HG02970 (cell line): ENCODE data around the gene ADRA2B.
"Not testable (repeated sequence)": the region's sequence is repeated elsewhere in the genome, so short reads cannot be mapped to it uniquely, and the experiment has no call there.

Source experiments
- ATAC-seq: cut with Tn5 transposase; IDR thresholded peaks from one replicate; pipeline ENCODE4 v1.9.1; 2021; ENCODE audit warnings: mild to moderate bottlenecking, moderate library complexity, moderate number of reproducible peaks; ENCODE audit not compliant: unreplicated experiment, low FRiP score

The ADRA2B gene

DNA sequence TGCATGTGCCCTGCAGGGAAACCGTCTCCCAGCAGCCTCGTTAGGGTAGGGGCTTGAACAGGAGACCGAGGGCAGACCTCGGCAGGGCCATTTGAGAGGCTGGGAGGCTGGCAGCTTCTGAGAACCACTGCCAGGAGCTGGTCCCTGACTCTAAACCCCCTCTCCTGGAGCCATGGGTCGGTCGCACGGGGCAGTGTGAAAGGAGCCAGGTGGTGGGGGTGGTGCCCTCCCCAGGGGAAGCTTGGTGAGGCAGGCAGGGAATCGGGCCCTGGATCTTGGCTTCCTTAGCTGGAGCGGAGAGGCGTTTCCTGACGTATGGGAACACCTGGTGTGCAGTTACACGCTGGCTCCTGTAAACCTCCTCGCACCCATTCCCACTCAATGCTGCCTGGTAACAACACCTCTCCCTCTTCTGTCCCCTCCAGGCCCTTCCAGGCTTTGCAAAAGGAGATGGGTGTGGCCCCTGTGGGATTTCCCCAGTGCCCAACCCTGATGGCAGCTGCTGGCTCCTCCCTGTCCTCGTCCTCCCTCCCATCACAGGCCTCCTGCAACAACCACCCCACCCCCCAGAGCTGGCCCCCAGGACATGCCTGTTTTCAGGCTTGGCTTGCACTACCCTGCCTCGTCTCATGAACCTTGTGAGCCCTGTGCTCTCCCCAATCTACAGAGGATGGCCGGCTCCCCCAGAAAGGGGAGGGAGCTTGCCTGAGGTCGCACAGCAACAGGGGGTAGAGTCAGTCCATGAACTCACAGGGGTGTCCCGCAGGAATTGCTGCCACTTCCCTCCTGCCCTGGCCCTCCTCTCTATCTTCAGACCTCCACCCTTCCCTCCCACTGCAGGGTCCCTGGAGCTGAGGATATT lies 24.4 kb downstream of the ADRA2B start:
- ATAC-seq = no peak

DNA sequence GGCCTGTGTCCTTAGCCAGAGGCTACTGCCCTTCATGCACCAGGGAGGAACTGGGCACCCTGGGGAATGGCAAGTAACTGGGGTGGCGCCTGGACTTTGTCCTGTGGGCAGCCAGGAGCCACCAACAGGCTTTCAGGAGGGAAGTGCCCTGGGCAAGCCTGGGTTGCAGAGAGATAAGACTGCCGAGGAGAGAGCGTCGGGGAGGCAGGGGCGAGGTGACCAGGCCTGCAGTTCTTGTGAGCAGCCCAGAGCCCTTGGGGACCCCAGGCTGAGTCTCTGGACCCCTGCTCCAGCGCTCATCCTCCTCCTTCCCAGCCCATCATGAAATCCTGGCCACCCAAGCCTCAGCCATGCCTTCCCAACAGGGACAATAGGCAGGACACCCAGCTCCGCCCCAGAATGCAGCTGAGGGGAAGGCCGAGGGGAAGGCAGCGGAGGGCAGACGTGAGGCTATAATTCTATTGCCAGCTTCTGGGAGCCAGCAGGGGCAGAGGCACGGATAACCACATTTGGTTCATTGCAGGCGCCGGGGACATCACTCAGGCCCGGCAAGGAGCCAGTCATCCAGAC lies 25.1 kb downstream of the ADRA2B start:
- ATAC-seq = no peak

- ATAC-seq = no peak
These were observed 26.0 kb downstream of the ADRA2B start for GRCh38 chr2:96090196-96090926.

GRCh38 chr2:96089356-96090195 lies 26.8 kb downstream of the ADRA2B start:
- no peak for ATAC-seq

- no peak for ATAC-seq
These were observed 27.7 kb downstream of the ADRA2B start for GRCh38 chr2:96088340-96089335.

DNA sequence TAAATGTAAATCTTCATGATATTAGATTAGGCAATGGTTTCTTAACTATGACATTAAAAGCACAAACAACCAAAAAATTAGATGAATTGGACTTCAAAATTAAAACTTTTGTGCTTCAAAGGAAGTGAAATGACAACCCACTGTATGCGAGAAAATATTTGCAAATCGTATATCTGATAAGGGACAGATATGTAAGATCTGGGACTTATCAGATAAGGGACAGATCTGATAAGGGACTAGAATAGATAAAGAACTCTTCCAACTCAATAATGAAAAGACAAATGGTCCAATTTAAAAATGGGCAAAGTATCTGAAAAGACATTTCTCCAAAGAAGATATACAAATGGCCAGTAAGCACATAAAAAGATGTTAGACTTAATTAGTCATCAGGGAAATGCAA lies 29.2 kb downstream of the ADRA2B start:
- no peak for ATAC-seq

GRCh38 chr2:96085541-96086355 lies 30.6 kb downstream of the ADRA2B start:
- no peak for ATAC-seq

DNA sequence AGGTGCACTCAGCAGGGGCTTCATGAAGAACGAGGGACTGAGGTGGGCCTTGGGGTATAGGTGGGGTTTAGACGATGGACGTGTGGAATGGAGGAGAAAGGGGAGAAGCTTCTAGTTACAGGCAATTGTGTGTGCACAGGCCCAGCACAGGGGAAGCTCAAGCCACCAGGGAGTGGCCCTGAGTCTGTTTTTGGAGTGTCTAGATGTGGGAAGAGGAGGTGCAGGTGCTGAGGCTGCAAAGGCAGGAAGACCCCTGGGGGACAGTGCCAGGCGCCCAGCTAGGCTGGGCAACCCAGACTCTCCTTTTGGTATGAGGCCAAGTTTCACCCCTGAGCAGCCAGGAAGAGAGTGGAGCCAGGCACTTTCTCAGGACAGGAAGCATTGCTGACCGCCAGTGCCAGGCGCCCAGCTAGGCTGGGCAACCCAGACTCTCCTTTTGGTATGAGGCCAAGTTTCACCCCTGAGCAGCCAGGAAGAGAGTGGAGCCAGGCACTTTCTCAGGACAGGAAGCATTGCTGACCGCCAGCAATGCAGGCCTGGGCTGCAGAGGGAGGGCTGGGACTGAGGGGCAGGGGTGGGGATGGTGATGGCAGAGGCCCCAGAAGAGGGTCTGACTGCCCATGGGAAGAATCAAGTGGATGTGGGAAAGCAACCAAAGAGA lies 31.4 kb downstream of the ADRA2B start:
- not testable (repeated sequence) for ATAC-seq

DNA sequence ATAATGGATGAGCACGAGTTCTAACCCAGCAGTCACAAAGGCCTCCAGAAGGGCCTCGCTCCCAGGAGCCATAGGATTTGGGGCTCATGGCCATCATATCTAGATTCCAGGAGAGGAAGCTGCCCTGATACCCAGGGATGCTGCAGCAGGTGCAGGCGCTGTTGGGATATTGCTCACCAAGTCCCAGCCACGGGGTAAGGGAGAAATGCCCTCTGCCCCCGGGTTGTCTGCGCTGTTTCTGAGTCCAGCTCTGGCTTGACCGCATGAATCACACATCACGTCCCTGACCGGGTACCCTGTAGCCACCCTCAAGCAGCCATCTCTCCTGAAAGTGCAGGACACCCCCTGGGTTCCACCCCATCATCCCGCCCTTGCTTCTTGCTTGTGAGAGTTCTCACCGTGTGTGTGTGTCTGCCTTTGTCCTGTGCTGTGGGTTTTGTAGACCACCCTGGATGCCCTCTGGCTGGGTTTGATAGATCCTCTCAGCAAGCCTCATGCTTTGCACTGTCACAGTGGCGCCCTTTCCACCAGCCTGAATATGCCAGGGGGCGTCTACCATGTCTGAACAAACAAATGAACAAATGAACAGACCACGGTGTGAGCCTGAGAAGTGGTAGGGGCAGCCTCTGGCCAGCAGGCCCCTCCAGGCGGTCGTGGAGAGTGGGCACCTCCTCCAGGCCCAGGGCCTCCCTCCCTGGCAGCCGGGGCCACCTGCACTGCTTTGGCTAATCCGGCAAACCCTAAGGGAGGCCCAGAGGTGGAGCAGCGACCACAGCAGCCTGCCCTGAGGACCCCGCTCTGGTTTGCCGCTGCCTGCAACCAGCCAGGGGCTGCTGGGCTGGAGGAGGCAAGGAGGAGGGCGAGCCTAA lies 32.1 kb downstream of the ADRA2B start:
- no peak for ATAC-seq

GRCh38 chr2:96083064-96083939 lies 33.1 kb downstream of the ADRA2B start:
- ATAC-seq = no peak

DNA sequence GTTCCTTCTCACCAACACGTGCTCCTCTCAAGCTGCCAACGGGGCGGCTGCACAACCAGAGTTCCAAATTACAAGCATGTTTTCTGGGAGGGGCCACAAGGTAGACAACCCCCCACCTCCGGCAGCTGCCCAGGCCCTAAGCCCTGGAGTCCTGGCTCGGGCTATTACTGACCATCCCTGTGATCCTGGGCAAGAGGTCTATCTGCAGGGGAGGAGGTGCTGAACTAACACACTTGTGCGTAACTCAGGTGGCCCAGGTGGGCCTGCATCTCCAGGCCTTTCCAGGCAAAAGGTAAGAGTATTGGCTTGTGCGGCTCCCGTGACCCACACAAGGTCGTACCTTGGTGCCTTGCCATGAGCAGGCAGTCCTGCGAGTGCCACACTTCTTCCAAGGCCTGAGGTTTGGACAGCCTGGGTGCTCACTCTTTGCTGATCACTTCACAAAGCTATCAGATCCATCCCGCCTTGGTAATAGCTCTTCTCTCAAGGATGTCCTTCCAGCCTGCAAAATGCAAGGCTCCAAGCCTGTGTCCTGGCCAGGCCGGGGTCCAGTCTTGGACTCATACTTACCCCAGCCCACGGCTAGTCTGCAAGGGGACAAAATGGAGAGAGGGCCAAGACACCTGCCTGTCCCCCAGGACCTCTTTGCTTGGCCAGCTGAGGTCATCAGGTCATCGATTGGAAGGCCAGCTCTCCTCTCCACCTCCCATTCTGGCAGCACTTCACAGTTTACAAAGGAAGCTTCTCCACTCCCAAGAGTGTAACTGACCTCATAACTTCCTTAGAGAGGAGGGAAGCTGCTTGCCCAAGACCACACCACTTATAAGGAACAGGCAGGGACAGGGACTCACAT lies 33.9 kb downstream of the ADRA2B start:
- ATAC-seq = no peak

DNA sequence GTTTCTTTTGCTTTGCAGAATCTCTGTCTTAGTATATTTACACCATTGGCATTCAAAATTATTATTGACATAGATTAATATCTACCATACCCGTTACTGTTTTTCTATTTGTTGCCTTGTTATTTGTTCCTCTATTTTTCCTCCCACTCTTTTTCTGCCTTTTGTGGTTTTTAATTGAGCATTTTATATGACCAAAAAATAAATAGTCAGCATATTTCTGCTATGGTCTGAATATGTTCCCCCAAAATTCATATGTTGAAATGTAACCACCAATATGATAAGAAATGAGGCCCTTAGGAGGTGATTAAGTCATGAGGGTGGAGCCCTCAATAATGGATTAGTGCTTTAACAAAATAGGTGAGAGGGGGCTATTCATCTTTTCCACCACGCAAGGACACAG lies 35.3 kb downstream of the ADRA2B start:
- no peak for ATAC-seq

GRCh38 chr2:96075199-96075771 lies 41.1 kb downstream of the ADRA2B start:
- no peak for ATAC-seq

DNA sequence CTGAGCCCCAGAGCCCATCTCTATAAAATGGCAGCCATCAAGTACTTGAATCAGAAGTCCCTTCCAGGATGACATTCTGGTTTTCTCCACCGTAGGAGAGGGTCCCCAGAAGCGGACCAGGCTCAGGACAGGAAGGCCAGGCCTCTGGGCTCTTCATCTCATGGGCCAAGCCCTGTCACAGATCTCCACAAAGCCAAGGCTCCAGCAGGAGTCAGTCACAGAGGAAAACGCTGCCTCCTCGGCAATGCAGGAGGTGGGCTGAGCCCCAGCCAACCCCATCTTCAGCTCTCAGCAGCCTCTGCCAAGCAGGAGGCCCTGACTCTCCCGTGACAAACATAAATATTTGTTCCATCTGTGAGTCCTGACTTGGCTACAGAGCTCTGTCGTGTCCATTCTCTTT lies 42.2 kb downstream of the ADRA2B start:
- no peak for ATAC-seq
